ENCODE measurements around the gene ETV1.

The ETV1 gene

DNA sequence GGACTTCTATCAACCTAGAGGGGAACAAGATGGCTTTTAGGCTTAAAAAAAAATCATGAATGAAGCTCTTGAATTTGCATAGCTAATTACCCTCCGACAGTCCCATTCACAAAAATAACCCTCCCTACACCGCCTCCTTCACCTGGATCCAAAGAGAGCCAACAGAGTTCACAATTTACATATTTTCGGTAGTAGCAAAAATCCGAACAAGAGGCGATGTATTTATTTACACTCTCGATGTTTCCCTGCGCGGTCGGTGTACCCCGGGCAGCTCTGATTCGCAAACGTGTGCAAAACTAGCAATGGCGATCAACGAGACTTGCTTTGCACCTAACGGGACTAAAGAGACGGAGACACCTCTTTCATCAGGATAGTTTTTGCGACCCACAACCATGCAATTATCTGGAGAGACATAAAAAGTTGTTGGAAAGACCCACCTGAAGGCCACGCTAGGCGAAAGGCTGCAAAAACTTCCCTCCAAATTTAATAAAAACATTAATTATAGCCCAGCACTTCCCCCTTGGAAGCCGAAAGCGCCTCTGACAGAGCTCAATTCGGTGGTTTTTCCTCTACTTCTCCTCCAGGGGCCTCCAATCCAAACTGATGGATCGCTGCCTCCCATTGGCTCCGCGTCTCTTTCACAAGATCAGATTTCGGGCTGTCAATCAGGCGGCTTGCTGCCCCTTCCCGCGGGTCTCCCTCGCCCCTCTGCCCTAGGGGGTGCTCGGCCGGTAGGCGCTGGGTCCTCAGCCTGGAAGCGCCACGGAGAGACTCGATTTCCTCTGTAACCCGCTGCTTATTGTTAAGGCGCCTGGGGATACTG lies at the start of gene ETV1:
ETV1 (minus strand) TSS at position 541 of the 823 bp plus-strand sequence. CDS start 614 bp downstream, outside the sequence.
- DNase-seq, result peak; percentile 88

DNA sequence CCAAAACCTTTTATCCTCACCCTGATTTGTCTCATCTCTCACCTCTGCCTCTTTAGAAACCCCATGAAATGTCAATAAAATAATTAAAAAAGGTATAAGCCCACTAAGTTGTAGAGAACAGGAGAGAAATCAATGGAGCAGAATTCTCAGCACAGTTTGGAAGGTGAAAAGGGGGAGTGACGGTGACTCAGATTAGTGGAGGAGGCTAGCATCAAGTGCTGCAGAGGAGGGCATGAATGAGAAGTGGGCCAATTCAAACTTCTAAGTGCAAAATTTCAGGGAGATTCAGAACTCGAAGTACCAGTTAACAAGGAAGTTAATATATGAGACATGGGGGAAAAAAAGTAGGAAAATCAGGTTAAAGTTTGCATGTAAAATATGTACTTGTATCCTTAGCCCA lies 34.9 kb upstream of the ETV1 start:
- DNase-seq, result no peak

DNA sequence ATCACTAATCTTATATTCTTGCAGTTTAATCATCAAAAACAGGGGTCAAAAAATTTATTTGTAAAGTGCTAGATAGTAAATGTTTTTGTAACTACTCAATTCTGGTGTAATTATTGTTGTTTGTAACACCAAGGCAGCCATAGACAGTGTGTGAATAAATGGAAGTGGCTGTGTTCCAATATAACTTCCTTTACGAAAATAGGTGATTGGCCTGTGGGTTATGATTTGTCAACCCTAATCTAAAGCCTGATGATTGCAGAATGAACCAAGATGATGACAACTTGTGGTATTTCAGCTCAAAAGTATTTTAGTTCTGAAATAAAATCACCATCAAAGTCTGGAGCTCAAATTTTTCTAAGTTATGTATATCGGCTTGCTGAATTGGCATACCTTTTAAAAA lies 34.4 kb upstream of the ETV1 start:
- no peak for DNase-seq

DNA sequence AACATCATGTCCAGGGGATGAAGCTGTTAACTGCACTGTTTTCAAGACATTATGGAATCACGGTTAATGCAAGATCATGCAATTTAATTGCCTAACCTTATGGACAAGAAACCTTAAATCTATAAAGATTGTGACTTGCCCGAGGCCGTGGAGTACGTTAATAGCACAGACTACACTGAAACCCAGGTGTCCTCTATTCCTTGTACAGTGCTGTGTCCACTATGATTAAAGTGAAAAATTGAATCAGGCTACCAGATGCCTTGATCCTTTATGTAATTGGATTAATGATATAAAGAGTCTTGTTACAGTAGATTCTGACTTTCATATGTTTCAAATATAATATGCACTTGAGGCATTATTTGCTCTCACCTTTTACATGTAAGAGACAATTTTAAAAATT lies 33.9 kb upstream of the ETV1 start:
- DNase-seq, result no peak

DNA sequence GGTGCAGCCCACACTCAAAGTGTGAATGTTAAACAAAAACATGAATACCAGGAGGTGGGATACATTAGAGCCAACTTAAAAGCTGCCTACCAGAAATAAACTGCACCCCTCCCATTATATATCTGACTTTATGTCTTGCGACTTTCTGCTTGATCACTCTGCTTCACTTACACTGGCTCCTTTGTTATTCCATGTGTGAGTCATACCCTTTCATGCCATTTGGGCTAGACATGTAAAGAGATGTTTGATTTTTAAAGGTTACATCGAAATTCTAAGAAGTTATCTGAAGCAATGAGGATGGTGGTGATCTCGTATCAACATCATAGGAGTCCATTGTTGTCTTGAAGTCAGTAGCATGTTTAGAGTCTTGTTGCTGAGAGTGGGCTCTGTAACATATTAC lies 31.6 kb upstream of the ETV1 start:
- no peak for DNase-seq

DNA sequence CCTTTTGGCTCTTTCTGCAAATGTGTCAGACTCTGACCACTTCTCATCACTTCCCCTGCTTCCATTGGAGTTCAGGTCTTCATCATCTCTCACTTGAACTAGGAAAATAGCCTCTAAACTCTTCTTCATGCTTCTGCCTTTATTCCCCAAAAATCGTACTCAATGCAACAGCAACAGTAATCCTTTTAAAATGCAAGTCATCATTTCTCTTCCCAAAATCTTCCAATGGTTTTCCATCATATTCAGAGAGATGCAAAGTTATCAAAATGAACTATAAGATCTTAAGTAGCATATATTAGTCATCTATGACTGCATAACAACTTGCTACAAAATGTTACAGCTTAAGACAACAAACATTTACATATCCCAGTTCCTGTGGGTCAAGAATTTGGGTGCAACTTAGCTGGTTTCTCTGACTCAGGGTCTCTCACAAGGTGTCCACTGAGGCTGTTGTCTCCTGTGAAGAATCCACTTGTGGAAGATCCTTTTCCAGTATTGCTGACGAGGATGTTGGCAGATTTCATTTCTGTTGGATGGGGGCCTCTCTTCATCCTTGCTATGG lies 31.0 kb upstream of the ETV1 start:
- DNase-seq, result no peak

DNA sequence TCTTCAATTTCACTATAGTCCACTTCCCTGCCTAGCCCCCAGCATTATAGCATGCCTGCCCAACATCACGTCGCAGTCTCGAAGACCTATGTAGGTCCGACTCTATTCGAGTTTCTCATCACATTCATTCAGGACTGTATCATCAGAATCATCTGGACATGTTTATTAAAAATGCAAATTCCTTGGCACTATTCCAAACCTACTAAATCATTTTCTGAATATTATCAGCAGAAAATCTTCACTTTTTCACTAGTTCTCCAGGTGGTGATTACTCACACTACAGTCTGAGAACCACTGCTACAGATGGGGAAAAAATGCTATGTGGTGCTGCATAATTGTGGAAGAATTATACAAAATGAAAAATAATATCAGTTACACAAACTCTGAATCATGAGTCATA lies 29.3 kb upstream of the ETV1 start:
- DNase-seq, result no peak

DNA sequence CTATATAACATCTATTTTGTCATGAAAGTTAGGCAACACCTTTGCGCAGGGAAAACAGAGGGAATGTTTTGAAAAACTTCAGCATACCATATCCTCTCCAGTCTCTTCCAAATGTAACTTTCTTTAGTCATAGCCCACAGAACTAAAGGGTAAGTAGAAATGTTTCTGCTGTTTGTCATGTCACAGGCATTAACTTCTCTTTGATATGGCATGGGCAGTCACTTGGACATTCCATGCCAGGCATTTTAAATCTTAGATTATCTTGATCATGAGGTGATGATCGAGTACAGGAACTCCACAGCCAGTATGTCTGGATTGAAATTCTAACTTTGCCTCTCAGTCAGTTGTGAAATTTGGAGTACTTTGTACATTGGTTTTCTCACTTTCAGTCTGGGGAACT lies 27.5 kb upstream of the ETV1 start:
- DNase-seq, result no peak

DNA sequence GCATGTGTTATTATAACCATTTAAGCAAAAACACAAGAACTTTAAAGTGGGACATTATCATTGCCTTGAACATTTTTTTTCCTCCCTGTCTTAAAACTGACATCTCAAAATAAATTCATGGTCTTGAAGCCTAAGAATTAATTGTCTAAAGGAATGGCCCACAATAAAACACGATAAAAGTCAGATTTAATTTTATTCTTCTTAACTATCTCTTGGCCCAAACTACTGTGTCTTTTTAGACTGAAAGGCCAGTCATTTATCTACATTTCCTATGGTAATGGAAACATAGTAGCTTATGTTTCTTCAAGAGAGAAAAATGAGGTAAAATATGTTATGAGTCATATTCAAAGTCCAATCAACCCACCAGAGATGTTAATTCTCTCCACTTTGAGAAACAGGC lies 24.4 kb upstream of the ETV1 start:
- DNase-seq, result no peak

DNA sequence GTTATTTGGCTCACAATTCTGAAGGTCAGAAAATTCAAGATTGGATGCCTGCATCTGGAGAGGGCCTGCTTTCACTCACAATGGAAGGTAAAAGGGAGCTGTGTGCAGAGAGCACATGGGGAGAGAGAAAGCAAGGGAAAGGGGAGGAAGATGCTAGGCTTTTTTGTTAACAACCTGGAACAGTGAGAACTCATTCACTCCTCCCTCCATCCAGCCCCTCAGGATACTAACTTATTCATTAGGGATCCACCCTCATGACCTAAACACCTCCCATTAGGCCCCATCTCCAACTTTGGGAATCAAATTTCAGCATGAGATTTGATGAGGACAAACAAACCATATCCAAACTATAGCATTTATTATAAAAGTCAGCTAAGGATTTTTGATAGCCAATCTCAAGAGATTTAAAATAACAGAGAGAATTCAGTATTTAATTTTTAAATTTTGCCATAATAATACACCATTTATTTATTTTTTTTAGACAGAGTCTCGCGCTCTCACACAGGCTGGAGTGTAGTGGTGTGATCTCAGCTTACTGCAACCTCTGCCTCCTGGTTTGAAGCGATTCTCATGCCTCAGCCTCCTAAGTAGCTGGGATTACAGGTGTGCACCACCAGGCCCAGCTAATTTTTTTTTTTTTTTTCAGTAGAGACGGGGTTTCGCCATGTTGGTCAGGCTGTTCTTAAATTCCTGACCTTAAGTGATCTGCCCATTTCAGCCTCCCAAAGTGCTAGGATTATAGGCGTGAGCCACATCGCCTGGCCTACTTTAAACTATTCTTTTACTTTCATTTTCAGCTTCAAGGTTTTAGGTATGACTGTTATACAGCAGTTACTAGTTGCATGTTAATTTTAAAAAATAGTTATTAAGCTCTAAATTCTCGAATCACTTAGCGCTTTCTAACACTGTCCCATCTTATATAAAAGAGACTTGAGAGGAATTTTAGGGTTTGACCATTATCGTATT lies 20.3 kb upstream of the ETV1 start:
- no peak for DNase-seq

DNA sequence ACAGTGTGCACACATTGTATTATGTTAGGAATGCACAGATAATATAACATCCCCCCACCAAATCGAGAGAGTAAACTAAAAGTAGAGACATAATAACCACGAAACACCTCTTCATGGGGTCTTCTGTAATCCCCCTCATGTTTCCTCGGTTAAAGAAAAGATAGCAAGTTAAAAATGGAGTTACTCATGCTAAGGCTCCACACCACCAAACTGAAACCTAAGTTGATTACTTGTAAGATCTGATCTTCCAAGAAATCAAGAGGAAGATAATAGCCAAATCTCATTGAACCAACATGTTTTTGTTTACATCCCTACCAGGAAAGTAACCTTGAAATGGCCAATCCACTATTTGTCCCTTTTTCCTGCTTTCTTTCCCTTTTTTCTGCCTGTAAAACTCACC lies 11.7 kb upstream of the ETV1 start:
- DNase-seq, result no peak

DNA sequence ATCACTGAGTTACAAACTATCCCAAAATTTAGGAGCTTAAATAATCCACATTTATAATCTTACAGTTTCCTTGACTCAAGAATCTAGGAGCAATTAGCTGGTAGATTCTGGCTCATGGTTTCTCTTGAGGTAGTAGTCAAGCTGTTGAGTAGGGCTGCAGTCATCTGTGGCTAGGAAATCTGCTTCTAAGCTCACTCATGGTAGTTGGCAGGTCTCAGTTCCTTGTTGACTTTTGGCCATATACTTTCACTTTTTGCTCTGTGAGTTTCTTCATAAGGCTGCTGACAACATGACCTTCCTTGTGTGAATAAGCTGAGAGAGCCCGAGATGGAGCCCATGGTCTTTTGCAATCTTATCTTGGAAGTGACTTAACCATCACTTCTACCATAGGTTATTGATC lies 10.8 kb upstream of the ETV1 start:
- DNase-seq, result no peak

DNA sequence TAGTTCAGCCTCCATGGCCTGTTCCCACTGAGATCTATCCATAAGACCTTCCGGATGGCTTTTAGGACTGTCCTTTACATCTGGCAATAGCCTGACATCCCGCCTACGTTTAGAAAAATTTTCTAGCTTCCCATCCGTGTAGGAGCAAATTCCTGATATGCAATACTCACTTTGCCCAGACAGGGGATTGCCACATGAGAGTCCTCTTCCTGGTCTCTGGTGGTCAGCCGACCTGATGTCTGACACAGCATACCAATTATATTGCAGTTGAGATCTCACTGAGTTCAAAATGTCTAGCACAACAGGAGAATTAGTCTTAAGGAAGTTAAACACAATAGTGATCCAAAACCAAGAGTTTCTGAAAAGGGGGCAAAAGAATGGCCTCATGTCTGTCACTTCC lies 9.4 kb upstream of the ETV1 start:
- DNase-seq, result no peak

DNA sequence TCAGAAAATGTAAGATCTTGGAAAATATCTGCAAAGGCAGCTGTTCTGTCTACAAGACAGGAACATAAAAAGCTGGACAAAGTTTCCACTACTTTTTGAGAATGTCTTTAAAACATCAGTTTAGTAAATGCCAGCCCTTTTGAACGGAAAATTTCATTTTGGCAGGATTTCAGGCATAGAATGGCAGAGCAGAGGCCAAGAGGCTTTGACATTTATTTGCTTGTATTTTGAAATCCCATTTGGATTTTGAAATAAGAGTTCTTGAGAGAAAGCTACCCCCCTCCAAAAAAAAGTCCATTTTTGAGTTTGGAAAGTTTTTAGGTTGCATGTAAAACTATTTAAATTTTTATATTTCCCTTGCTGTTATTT lies 3.1 kb upstream of the ETV1 start:
- no peak for DNase-seq

DNA sequence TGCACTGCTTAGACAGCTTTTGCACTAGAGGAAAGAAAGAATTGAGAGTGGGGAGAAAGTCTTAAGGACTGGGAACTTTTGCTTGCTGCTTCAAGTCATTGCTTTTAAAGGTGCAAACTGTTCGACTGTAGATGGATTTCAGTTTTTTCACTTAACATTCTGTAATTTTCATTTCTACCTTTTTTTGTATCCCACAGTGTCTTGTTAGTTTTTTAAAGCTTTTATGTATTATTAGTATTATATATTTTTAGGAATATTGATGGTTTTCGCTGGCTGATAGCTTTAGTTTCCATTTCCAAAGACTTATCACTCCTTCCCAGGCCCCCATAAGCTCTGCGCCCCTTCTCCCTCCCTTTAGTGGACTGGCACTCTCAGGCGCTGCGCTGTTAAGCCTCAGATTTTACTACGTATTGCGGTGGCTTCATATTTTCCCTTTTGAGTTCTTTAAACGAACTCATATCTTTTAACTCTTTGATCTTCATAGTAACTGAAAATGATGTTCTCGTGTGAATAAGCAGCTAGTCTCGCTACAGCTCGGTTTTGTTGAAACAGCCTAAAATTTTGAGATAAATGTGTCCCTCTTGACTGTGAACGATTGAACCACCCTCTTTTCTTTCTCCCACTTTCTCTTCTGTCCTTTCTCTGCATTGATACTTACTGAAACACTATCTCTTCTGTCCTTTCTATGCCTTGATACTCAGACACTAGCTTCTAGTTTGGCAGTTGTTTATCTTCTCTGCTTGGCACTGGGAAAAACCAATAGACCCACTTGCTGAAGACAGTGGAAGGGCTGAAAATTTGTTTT lies 2.5 kb upstream of the ETV1 start:
- DNase-seq, result no peak

DNA sequence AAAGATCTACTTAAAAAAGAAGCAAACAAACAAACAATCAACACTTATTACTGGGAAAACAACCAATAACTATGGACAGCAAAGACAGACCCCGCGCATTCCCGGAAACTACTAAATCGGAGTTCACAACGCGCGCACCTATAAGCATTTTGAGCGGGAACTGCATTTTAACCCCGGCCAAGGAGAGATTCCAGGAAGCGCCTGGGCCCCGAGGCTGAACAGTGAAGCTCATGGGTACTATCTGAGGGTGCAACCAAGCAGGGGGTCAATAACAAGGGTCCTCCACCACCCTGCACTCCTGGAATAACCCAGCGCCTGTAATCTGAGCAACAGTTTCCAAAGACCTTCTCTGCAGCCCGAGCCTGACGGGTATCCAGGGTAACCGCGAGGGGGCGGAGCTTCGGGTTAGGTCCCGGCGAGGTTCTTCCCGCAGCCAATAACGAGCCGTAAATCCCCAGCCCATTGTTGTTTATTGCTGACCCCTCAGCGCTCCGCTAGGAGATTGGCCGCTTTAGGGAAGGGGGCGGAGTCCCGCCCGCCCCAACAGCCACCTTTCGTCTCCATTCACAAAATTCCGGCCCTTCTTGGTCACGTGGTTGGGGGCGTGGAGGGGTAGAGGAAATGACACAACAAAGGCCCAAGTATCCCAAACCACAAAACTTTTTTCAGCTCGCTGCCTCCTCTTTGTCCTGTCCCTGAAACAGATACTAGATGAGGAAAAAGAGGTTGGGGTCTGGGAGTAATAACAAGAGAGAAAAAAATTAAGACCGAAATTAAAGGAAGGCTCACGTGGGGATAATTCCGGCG lies 1.7 kb upstream of the ETV1 start:
- DNase-seq, result peak; percentile 96

DNA sequence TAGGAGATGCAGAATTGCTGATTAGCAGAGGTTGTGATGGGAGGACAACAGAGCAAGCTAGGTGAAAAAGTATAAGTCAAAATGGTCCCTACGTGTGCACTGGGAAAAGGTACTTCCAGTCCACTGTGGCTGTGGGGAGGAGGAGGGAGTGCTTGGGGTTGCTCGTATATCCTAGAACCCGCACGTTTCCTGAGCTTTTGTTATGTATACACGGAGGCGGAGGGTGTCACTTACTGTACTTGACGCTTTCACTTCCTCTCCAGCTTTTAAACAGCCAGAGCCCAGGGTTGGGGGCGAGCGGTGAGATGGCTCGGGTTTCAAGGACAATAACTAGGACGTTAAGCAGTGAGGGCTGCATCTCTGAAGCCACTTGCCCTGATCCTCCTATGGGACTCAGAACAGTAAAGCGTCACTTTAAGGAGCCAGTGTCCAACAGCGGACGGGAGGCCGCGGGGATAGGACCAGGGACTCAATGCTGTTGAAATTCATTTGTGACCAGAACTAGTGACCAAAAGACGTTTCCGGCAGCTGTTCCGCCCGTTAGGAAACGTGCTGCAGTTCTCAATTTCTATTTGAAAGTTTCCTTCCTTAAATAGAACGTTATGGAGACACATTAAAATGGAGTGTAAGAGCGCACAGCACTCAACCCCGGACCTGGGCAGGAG lies 985 bp upstream of the ETV1 start:
- DNase-seq, result peak; percentile 93

DNA sequence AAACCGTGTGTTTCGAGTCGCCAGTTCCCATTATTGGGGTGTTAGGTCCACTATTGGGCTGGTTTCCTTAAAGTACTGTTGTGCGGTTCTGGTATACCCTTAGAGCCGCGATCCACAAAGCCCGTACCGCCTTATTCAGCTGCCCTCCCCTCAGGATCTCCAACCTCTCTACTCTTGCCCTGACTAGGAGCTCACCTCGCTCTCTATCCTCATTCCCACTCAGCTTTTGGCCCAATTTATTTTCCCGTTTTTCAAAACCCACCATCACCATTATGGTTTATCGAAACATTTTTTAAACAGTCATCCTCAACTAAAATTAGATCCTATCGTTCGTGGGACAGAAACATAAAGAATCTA lies 461 bp upstream of the ETV1 start:
- DNase-seq, result peak; percentile 83

DNA sequence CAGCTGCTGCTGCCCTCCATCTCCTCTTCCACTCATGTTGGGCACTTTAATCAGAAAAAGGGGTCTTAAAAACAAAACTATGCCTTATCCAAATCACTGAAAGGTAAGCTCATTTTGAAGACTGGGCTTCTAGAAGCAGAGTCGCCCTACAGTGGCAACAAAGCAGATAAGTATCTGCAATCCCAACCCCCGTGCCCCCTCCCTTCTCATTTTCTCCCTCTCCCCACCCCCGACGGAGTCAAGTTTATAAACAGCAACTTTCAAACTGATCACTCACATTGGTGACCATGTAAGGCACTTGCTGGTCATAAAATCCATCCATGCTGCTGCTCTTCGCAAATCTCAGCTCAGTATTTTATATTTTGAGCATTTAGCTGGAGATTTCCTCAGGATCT lies 738 bp downstream of the ETV1 start:
- DNase-seq, result peak; percentile 57

DNA sequence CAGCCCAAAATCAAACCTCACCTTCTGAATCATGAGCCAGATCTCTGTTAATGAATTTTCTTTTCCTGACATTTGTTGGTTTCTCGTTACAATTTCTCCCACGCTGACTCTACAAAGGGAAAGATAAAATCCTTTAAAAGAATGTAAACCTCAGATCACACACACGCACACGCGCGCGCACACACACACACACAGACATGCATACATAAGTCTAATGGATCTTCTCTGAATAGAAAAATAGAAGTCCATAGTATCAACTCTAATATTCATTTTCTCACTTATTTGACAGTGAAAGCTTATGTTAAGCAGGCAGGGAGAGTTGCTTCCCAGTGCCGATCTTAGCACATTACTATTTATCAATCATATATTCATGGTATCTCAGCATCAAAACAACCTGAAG lies 1.4 kb downstream of the ETV1 start:
- DNase-seq, result no peak

DNA sequence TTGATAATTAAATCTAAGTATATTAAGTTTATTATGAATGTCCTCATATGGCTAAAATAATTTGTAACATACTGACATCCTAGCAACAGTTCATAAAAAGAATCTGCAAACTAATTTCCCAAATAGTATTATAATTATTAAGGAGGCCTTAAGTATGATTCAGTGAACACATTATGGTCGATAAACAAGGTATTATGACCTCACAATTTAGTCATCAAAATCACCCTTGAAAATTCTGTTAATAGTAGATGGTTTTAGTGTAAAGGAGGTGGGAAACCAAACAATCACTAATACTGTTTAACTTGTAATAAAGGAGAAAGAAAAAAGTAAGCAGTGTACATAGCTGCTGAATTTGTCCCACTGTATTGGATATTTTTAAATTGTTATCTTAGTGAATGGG lies 2.1 kb downstream of the ETV1 start:
- no peak for DNase-seq

DNA sequence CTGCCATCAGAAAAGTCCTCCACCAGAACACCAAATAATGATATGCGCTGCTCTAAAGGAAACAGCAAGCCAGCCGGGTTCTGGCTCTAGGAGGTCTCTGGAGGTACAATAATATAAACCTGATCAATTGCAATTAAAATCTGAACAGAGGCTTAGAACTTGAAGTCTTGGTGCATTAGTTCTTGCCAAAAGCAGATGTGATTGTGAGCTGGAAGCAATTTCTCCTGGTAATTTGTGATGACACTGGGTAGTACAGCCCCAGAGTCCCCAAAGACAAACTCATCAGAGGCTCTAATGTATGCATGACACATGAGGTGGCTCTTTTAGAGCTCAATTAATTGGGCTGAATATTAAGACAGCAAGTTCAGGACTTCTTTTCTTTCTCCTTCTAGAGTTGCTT lies 3.3 kb downstream of the ETV1 start:
- DNase-seq, result no peak
